Right atrium auricular region (tissue), 2 donors: ENCODE data around the gene RAP1A. TPM values are rescaled to one million over a fixed set of nuclear protein-coding genes. Genes with fewer than 3 reads are reported as not detected.

Source experiments
- DNase-seq: peaks from one replicate; pipeline ENCODE4 v3.0.0-alpha.2; 2019; ENCODE audit warnings: low spot score
- H3K27ac ChIP-seq, 2 donors: fragments of 200-600 bp; sonication (generic); 1 replicate in 1 of 2; 2 replicates in 1 of 2; pipeline ENCODE4 v1.5.1; 2016 to 2019
- H3K27me3 ChIP-seq, 2 donors: fragments of 200-600 bp; sonication (generic); one replicate each; pipeline versions ENCODE4 v1.5.1 to v1.6.0; 2017 to 2019
- H3K36me3 ChIP-seq: fragments of 200-600 bp; sonication (generic); one replicate; pipeline ENCODE4 v1.5.1; 2016
- H3K4me1 ChIP-seq, 2 donors: fragments of 200-600 bp; sonication (generic); one replicate each; pipeline versions ENCODE4 v1.5.1 to v1.6.0; 2017 to 2019
- H3K4me3 ChIP-seq, 2 donors: fragments of 200-600 bp; sonication (generic); 1 replicate in 1 of 2; 2 replicates in 1 of 2; pipeline ENCODE4 v1.5.1; 2017 to 2019; ENCODE audit warnings: mild to moderate bottlenecking in 1 of 2, moderate library complexity in 1 of 2
- H3K9me3 ChIP-seq, 2 donors: fragments of 200-600 bp; sonication (generic); one replicate each; pipeline ENCODE4 v1.5.1; 2019
- total RNA-seq, 2 donors: library from RNA; depleted of rRNA; stranded (reverse); fragments of >200 nt; gene quantifications; one replicate each; pipeline ENCODE4 v1.1.0, GENCODE V29; 2016
- TF ChIP-seq, protein P1 (sequence below), 2 donors: fragments of 200-600 bp; sonication (generic); IDR thresholded peaks; one replicate each; pipeline ENCODE4 v1.5.1; 2019; ENCODE audit warnings: antibody characterized with exemption in 2 of 2

The RAP1A gene
- total RNA-seq, 2 donors from 2014 or later = 62.1 to 72.8 TPM

- Histone ChIP-seq H3K9me3 (no peaks in the 10 kb centered on the region), H3K27me3 (no peaks in the 10 kb centered on the region), H3K4me3 (no peak overlapping the region), H3K27ac (peak overlapping the region; percentile 74 to 96), H3K4me1 (peaks cover 0 to 98% of the 10 kb centered on the region in 2 donors), H3K36me3 (peaks cover 13% of the 10 kb centered on the region)
- DNase-seq = peak; percentile 58
- TF ChIP-seq, protein P1, sequence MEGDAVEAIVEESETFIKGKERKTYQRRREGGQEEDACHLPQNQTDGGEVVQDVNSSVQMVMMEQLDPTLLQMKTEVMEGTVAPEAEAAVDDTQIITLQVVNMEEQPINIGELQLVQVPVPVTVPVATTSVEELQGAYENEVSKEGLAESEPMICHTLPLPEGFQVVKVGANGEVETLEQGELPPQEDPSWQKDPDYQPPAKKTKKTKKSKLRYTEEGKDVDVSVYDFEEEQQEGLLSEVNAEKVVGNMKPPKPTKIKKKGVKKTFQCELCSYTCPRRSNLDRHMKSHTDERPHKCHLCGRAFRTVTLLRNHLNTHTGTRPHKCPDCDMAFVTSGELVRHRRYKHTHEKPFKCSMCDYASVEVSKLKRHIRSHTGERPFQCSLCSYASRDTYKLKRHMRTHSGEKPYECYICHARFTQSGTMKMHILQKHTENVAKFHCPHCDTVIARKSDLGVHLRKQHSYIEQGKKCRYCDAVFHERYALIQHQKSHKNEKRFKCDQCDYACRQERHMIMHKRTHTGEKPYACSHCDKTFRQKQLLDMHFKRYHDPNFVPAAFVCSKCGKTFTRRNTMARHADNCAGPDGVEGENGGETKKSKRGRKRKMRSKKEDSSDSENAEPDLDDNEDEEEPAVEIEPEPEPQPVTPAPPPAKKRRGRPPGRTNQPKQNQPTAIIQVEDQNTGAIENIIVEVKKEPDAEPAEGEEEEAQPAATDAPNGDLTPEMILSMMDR (IDR thresholded peaks at IDR 0.05) = no peak
Measured at GRCh38 chr1:111729271-111729921, 109.8 kb downstream of the RAP1A start.

- Histone ChIP-seq H3K9me3 (no peaks in the 10 kb centered on the region), H3K4me1 (peaks cover 0 to 99% of the 10 kb centered on the region in 2 donors), H3K27ac (peak overlapping the region; percentile 74 to 96), H3K36me3 (peaks cover 13% of the 10 kb centered on the region), H3K27me3 (no peaks in the 10 kb centered on the region), H3K4me3 (no peak overlapping the region)
- peak; percentile 34 for DNase-seq
- TF ChIP-seq, protein P1 (IDR thresholded peaks at IDR 0.05) = no peak
Measured at GRCh38 chr1:111729946-111730681, 110.5 kb downstream of the RAP1A start.

DNA sequence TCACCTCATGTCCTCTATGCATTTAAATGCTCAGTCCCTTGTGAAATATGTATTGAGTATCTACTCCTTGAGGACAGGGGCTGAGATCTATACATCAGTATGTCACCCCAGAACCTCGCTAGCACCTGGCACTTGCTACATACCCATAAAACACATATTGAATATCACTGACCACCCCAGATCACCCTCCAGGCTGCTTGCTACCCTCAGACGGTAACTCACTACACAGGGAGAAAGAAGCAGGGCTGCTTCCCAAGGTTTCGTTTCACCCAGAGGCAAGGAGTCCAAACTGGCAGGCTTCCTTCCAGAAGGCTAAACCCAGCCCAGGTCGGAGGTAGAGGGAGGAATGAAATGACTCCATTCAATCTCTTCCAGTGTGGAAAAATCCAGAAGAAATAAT, 111.1 kb downstream of the RAP1A start:
- peak; percentile 56 for DNase-seq
- peaks cover 0 to 99% of the 10 kb centered on the region in 2 donors for H3K4me1 ChIP-seq
- peak overlapping the region; percentile 74 to 96 for H3K27ac ChIP-seq
- peaks cover 13% of the 10 kb centered on the region for H3K36me3 ChIP-seq
- TF ChIP-seq, protein P1 (IDR thresholded peaks at IDR 0.05) = no peak
- H3K4me3 ChIP-seq = no peak overlapping the region
- no peaks in the 10 kb centered on the region for H3K9me3 ChIP-seq
- no peaks in the 10 kb centered on the region for H3K27me3 ChIP-seq

DNA sequence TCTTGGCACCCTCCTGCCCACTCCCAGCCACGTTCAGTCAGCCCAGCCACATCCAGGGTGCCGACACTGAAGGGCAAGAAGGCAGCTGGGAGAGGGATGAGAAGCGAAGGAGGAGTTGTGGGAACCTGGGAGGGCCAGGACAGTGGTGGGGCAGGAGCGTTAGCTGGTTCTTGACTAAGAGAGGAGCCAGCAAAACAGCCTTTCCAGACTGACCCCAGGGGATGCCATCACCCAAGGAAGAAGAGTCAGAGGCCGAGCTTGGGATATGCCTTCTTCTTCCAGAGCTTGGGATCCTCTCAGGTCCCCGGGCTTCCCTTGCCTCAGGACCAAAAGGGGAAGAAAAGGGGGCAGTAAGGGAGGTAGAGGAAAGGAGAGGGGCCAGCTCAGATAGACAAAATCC, 112.4 kb downstream of the RAP1A start:
- Histone ChIP-seq H3K27ac (peak overlapping the region; percentile 26 to 96), H3K4me1 (peaks cover 0 to 99% of the 10 kb centered on the region in 2 donors), H3K9me3 (no peaks in the 10 kb centered on the region), H3K4me3 (no peak overlapping the region), H3K27me3 (no peaks in the 10 kb centered on the region), H3K36me3 (peaks cover 8% of the 10 kb centered on the region)
- TF ChIP-seq, protein P1 (IDR thresholded peaks at IDR 0.05) = no peak
- DNase-seq = peak; percentile 50

DNA sequence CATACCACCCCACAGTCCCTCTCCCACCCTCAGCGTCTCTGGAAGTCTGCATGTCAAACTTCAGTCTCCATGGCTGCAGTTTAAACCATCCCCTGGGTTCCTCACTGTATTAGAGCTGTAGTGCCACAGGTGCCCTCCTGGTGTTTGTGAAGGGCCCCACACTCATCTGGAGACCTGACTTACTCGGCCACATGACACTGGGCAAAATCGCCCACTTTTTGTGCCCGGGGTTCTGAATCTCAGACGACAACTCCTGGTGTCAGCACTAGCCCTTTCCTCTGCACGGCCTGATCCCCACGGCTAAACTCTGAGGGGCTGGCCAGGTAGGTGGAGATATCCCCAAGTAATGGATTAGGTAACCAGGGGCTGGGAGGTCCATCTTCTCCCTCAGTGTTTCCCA, 113.1 kb downstream of the RAP1A start:
- H3K9me3 ChIP-seq = no peaks in the 10 kb centered on the region
- peak; percentile 42 for DNase-seq
- no peaks in the 10 kb centered on the region for H3K27me3 ChIP-seq
- H3K4me1 ChIP-seq = peaks cover 0 to 99% of the 10 kb centered on the region in 2 donors
- H3K27ac ChIP-seq = peak overlapping the region; percentile 96 to 98
- peaks cover under 1% of the 10 kb centered on the region for H3K36me3 ChIP-seq
- no peak overlapping the region for H3K4me3 ChIP-seq
- TF ChIP-seq, protein P1 (IDR thresholded peaks at IDR 0.05) = no peak
